GM12875 (cell line): Measurements from ENCODE around the gene KDELR1.
"Not testable (repeated sequence)": the region's sequence is repeated elsewhere in the genome, so short reads cannot be mapped to it uniquely, and the experiment has no call there.

Source experiments
- H3K4me3 ChIP-seq: one replicate; pipeline ENCODE4 v1.5.1; 2011; ENCODE audit warnings: low read depth, low read length, control low read depth
- CTCF ChIP-seq: IDR thresholded peaks from 2 replicates; pipeline ENCODE4 v1.5.1; 2011; ENCODE audit warnings: low read depth, mild to moderate bottlenecking, control low read depth, inconsistent platforms, low read length, moderate library complexity, borderline replicate concordance; ENCODE audit not compliant: insufficient read depth

KDELR1 gene

GRCh38 chr19:48381178-48381950, 10.0 kb downstream of the KDELR1 start:
- no peak for TF ChIP-seq CTCF
- H3K4me3 ChIP-seq, result no peak overlapping the region

GRCh38 chr19:48379058-48379457, 12.3 kb downstream of the KDELR1 start:
- H3K4me3 ChIP-seq, result no peak overlapping the region
- no peak for TF ChIP-seq CTCF

DNA sequence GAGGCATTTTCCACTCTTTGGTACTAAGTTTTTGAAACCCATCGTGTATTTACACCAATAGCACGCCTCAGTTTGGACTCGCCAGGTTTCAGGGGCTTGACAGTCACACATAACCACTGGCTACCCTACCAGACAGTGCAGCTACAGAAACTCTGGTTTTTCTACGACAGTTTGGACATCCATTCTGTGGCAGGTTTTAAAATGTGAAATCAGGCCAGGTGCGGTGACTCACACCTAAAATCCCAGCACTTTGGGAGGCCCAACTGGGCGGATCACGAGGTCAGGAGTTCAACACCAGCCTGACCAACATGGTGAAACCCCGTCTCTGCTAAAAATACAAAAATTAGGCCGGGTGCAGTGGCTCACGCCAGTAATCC, 13.2 kb downstream of the KDELR1 start:
- no peak for TF ChIP-seq CTCF
- no peak overlapping the region for H3K4me3 ChIP-seq

DNA sequence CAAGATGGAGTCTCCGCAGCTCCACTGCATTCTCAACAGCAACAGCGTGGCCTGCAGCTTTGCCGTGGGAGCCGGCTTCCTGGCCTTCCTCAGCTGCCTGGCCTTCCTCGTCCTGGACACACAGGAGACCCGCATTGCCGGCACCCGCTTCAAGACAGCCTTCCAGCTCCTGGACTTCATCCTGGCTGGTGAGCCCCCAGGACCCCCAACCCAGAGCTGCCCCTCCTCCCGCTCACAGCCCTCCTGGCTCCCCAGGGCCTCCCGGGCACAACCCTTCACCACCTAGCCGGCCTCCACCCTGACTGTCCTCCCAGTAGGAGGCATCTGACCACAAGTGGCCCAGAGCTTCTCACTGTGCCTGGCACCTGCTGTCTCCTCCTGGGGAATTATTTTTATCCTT, 17.8 kb downstream of the KDELR1 start:
- no peak for TF ChIP-seq CTCF
- no peak overlapping the region for H3K4me3 ChIP-seq

DNA sequence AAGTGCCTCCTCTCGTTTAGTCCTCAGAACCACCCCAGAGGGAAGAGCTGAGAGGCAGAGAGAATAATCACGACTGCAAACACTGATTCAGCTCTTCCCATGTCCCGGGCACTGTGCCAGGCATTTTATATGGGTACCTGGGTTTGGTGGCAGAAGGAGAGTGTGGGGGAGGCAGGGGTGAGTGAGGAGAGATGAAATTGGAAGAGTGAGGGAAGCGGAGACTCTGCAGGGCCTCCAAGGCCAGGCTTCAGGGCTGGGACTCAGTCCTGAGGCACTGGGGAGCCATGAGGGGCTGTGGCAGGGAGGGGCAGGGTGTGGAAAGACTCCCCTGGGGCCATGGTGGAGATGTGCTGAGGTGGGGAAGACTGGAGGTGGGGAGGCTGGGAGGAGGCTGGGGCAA, 18.4 kb downstream of the KDELR1 start:
- no peak for TF ChIP-seq CTCF
- H3K4me3 ChIP-seq, result no peak overlapping the region

GRCh38 chr19:48371771-48372170, 19.6 kb downstream of the KDELR1 start:
- H3K4me3 ChIP-seq, result not testable (repeated sequence)

DNA sequence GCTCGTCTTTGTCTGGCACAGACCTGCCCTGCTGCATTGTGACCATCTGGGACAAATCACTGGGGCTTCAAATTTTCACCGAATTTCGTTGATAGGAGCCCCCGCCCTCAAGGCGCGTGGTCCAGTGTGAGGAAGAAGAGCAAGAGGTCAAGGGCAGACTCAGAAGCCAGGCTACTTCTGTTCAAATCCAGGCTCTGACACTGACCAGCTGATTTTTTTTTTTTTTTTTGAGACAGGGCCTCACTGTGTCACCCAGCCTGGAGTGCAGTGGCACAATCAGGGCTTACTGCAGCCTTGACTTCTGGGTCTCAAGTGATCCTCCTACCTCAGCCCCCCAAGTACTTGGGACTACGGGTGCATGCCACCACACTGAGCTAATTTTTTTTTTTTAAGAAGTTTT, 20.0 kb downstream of the KDELR1 start:
- no peak for TF ChIP-seq CTCF
- no peak overlapping the region for H3K4me3 ChIP-seq
